Smooth muscle cell of the brain vasculature (primary cell): ENCODE measurements around the gene SPACA7.
"Not testable (repeated sequence)": the region's sequence is repeated elsewhere in the genome, so short reads cannot be mapped to it uniquely, and the experiment has no call there.

Experiments
- DNase-seq: peaks from one replicate; pipeline ENCODE4 v3.0.0-alpha.2; 2012; ENCODE audit warnings: low read depth, low spot score

The SPACA7 gene

GRCh38 chr13:112350300-112350699 is 25.9 kb upstream of the SPACA7 start:
- no peak for DNase-seq

DNA sequence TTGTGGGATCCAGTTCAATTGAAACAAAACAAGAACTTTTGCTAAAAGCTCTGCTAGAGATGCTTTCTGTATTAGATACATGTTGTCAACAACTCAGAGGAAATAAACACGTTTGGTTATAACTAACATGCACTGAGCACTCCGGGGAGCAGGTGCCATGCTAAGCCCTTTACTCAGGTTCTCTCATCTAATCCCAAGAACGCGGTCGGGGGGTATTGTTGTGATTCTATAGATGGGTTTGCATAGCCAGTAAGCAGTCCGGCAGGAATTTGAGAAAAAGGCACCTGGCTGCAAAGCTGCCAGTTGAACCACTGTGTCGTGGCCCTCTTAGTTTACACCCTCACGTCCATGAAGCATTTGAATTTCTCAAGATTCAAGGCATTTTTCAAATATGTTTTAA is 24.3 kb upstream of the SPACA7 start:
- no peak for DNase-seq

DNA sequence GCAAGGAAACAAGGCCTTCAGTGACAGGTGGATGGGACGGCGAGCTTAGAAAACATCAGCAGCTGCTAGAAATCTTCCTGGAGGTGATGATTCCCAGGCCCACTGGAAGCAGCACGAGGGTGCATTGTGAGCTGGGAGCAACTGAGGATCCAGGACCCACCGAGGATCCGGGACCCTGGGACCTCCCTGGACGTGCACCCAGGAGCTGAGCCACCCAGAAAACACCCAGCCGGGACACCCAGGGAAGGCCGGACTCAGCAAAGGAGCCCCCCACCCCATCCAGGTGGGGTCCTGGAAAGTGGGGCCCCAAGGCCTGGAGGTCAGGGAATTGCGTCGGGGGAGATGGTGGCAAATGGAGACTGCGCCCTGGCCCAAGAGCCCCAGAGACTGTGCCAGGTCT is 22.3 kb upstream of the SPACA7 start:
- DNase-seq: no peak

DNA sequence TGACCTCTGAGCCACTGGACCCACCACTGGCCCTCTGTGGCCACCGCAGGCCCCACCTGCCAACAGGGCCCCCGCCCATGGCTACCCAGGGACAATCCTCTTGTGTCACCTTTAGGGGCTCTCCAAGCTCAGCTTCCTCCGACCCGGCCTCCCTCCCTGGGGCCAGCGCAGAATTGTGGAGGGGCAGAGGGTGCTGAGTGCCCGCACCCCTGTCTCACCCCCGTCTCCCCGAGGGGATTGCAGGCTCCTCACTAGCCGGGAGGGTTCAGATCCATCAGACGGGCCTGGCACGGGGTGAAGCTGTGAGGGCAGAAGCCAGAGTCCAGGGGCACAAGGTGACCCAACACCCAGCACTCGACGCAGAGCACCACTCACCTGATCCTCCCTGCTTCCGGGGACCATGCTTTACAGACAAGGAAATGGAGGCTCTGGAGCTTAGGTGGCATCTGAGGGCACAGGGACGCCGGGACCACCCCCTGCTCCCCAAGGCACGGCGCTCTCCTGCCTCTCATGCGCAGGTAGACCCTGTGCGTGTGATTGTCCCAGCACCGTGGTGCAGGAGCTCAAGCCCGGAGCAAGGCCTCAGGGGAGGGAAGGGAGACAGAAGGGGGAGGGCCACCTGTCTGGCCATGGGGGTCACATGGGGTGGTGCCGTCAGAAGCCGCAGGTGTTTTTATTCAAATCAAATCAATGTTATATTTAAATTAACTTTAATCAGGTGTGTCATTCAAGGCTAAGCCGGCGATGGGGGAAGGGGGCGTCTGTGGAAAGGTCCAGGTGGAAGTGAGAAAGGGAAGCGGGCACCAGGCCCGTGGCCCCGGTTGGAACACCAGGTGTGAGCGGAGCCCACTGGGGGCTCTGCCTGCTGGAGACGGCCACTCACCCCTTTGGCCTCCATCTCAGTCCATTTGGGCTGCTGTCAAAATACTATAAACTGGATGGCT is 21.6 kb upstream of the SPACA7 start:
- no peak for DNase-seq

DNA sequence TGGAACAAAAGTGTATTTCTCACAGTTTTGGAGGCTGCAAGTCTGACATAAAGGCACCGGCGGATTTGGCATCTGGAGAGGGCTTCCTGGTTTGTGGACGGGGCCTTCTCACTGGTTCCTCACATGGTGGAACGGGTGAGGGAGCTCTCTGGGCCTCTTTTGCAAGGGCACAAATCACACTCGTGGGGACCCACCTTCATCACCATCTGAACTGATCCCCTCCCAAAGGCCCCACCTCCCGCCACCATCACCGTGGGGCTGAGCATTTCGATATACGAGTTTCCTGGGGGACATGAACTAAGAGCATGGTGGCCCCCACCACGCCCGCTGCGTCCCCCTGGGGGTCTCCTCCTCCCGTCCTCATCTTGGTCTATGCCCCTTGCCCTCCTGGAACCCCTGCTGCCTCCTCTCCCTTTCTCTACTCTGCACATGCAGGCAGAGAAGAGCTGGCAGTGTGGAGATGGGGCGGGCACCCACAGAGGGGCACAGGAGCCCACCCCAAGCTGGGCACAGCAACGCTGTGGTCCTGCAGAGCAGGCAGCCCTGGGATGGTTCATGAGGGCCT is 20.8 kb upstream of the SPACA7 start:
- DNase-seq: no peak

DNA sequence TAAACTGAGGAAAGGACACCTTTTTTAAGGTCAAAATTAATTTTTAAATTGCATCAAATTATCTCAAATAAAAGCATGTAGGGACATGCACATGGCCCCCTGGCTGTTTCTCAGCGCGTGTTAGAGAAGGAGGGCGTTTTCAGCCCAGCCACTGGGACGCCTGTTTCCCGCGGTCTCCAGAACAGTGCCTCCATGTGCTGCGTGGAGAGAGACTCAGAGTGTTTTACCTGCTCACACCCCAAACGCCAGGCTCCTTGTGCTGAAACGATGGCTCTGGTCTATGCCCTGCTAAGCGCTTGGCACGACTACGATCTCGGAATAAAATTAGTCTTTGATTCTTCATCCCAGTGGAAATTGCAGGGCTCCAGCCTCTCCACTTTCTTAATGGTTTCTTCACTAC is 20.0 kb upstream of the SPACA7 start:
- no peak for DNase-seq

GRCh38 chr13:112358156-112358555 is 18.0 kb upstream of the SPACA7 start:
- DNase-seq: no peak

DNA sequence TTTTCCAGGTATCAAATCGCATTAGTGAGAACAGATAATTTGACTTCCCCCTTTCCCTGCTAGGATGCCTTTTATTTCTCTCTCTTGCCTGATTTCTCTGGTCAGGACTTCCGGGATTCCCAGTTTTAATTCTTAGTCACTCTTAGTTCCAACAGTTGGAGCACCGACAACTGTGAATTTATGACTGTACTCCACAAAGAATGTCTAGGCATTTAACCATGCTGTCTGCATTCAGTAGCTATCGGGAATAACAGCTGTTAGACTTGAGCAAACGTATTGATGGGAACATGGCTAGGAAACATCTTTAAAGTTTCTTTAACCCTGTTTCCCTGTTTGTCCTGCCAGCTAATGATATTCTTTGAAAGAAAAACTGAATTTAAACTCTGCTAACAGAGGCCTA is 14.1 kb upstream of the SPACA7 start:
- no peak for DNase-seq

GRCh38 chr13:112363867-112364528 is 12.2 kb upstream of the SPACA7 start:
- DNase-seq: no peak

DNA sequence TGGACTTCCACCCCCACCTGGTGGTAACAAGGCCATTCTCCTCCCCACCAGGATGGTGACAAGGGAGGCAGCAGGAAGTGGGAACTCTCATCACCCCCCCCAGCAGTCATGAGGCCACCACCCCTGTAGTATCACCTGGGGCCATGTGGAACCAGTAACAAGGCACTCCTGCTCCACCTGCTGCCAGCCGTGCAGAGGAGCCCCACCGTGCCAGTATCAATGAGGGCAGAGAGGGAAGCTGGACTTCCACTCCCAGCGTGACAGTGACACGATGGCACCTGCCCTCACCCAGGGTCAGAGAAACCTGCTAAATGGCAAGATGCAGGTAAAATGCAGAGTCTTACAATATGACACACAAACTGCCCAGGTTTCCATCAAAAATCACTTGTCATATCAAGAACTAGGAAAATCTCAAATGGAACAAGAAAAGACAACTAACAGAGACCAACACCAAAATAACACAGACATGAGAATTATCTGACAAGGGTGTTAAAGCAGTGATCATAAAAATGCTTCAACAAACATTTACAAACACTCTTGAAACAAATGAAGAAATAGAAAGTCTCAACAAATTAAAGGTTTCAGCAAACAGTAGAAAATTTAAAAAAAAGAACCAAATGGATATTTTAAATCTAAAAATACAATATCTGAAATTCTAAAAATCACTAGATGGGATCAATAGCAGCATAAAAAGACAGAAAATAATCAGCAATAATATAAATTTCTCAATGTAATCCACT is 9.1 kb upstream of the SPACA7 start:
- no peak for DNase-seq

GRCh38 chr13:112368883-112369282 is 7.3 kb upstream of the SPACA7 start:
- no peak for DNase-seq

GRCh38 chr13:112370311-112370710 is 5.8 kb upstream of the SPACA7 start:
- no peak for DNase-seq

- DNase-seq: no peak
These were observed 1.9 kb upstream of the SPACA7 start for GRCh38 chr13:112374271-112374670.

GRCh38 chr13:112391746-112392145 is 15.6 kb downstream of the SPACA7 start:
- no peak for DNase-seq

- no peak for DNase-seq
These were observed 16.6 kb downstream of the SPACA7 start for GRCh38 chr13:112392719-112393118.

GRCh38 chr13:112395022-112395421 is 18.9 kb downstream of the SPACA7 start:
- not testable (repeated sequence) for DNase-seq

- not testable (repeated sequence) for DNase-seq
These were observed 19.8 kb downstream of the SPACA7 start for GRCh38 chr13:112395941-112396340.

- no peak for DNase-seq
These were observed 21.0 kb downstream of the SPACA7 start for GRCh38 chr13:112397108-112397507.

DNA sequence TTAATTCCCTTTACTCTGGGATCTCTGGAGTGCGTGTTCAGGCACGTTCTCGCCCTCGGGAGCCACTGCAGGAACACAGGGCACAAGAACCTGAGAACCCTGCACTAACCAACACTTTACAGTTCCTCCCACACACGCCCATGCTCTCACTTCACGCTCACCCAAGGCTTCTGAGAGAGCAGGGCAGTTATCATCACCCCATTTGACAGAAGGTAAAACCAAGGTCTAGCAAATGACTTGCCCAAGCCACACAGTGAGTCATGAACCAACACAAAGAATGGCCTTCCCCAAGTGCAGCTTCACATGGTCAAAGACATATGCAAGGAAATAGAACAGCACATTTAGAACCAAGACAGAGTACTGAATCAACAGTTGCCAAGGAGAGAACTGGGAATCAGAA is 22.2 kb downstream of the SPACA7 start:
- DNase-seq: not testable (repeated sequence)

DNA sequence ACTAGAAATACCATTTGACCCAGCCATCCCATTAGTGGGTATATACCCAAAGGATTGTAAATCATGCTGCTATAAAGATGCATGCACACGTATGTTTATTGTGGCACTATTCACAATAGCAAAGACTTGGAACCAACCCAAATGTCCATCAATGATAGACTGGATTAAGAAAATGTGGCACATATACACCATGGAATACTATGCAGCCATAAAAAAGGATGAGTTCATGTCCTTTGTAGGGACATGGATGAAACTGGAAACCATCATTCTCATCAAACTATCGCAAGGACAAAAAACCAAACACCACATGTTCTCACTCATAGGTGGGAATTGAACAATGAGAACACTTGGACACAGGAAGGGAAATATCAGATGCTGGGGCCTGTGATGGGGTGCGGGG is 33.7 kb downstream of the SPACA7 start:
- DNase-seq: not testable (repeated sequence)

DNA sequence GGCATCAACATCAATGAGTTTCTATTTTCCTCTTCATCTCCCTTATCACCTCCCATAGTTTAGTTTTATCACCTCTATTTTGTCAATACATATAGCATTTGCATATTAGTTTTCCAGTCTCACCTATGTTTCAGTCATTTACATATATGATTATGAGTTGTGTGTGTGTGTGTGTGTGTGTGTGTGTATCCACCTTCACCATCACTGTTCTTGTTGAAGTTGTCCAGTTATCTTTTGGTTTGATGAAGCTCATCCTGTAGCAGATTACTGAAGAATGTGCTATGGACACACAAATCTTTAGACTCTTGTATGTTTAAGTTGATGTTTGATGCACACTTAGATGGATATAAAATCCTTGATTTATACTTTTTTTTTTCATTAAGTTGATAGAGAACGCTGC is 40.5 kb downstream of the SPACA7 start:
- DNase-seq: no peak

- no peak for DNase-seq
These were observed 40.9 kb downstream of the SPACA7 start for GRCh38 chr13:112417079-112417478.
